HG03097 (cell line): ENCODE measurements around the gene ZNF479.
"Not testable (repeated sequence)": the region's sequence is repeated elsewhere in the genome, so short reads cannot be mapped to it uniquely, and the experiment has no call there.

Source experiments
- ATAC-seq: cut with Tn5 transposase; IDR thresholded peaks from one replicate; pipeline ENCODE4 v1.9.1; 2021; ENCODE audit not compliant: unreplicated experiment, low FRiP score

ZNF479 gene

GRCh38 chr7:57132336-57132735 lies at the start of gene ZNF479:
Gene ZNF479 (minus strand): TSS chr7:57132436. CDS start chr7:57132324, 112 bp downstream.
- ATAC-seq, result not testable (repeated sequence)

GRCh38 chr7:57182031-57182430 lies 49.8 kb upstream of the ZNF479 start:
- no peak for ATAC-seq

- no peak for ATAC-seq
These were observed 49.0 kb upstream of the ZNF479 start for GRCh38 chr7:57181281-57181680.

GRCh38 chr7:57179776-57180415 lies 47.7 kb upstream of the ZNF479 start:
- no peak for ATAC-seq

- no peak for ATAC-seq
These were observed 46.5 kb upstream of the ZNF479 start for GRCh38 chr7:57178768-57179139.

GRCh38 chr7:57177856-57178767 lies 45.9 kb upstream of the ZNF479 start:
- ATAC-seq, result no peak

- no peak for ATAC-seq
These were observed 44.8 kb upstream of the ZNF479 start for GRCh38 chr7:57176928-57177635.

GRCh38 chr7:57165285-57165899 lies 33.2 kb upstream of the ZNF479 start:
- ATAC-seq, result no peak

- ATAC-seq, result not testable (repeated sequence)
These were observed 12.0 kb downstream of the ZNF479 start for GRCh38 chr7:57120123-57120784.
